GM20000 (cell line): Measurements from ENCODE around the gene CEP112.

ENCODE experiments used
- DNase-seq: peaks from one replicate; pipeline ENCODE4 v3.0.0; 2012; ENCODE audit warnings: low spot score
- CTCF ChIP-seq: IDR thresholded peaks from 2 replicates; pipeline ENCODE4 v1.5.1; 2012; ENCODE audit warnings: mild to moderate bottlenecking, control low read depth; ENCODE audit errors: extremely low read depth, missing control alignments

CEP112 gene

GRCh38 chr17:65668211-65668610 lies 523.7 kb downstream of the CEP112 start:
- DNase-seq, result no peak

GRCh38 chr17:65667656-65668055 lies 524.3 kb downstream of the CEP112 start:
- DNase-seq, result no peak
- TF ChIP-seq CTCF, result no peak

More at GRCh38 chr17:65668211-65668610, 523.7 kb downstream of the CEP112 start:
- TF ChIP-seq CTCF, result no peak

GRCh38 chr17:65666876-65667321 lies 525.0 kb downstream of the CEP112 start:
- no peak for TF ChIP-seq CTCF

GRCh38 chr17:65665966-65666365 lies 526.0 kb downstream of the CEP112 start:
- no peak for TF ChIP-seq CTCF

More at GRCh38 chr17:65666876-65667321, 525.0 kb downstream of the CEP112 start:
- no peak for DNase-seq

GRCh38 chr17:65664696-65665095 lies 527.2 kb downstream of the CEP112 start:
- DNase-seq, result no peak
- no peak for TF ChIP-seq CTCF

More at GRCh38 chr17:65665966-65666365, 526.0 kb downstream of the CEP112 start:
- no peak for DNase-seq

- DNase-seq, result no peak
- TF ChIP-seq CTCF, result no peak
These were observed 527.7 kb downstream of the CEP112 start for GRCh38 chr17:65664266-65664665.

GRCh38 chr17:65662196-65662595 lies 529.7 kb downstream of the CEP112 start:
- TF ChIP-seq CTCF, result no peak
- DNase-seq, result no peak
